IMR-90 (cell line): ENCODE measurements around the gene STK17B. TPM values are rescaled to one million over a fixed set of nuclear protein-coding genes. Genes with fewer than 3 reads are reported as not detected.

Experiments
- ATAC-seq: fragments of 200-7000 bp; cut with Tn5 transposase; 2 replicates; pipeline ENCODE4 v1.9.1; 2020; ENCODE audit warnings: low read depth, mild to moderate bottlenecking, moderate library complexity
- BruUV-seq: library from RNA; stranded (reverse); fragments of 400-500 nt; replicated peaks from 2 replicates; lab custom pipeline; 2021; lab: Mats Ljungman, UMichigan
- CTCF ChIA-PET: fragments of 300-600 bp; formaldehyde crosslinking; extraction: SDS; loops from one replicate; lab custom pipeline; 2021; ENCODE audit warnings: antibody characterized with exemption; lab: Yijun Ruan, JAX
- POLR2A ChIA-PET: fragments of 300-600 bp; sonication (Branson Sonifier 250); formaldehyde crosslinking; loops from one replicate; lab custom pipeline; 2022; ENCODE audit warnings: antibody characterized with exemption; ENCODE audit not compliant: unreplicated experiment; lab: Charles Lee
- DNase-seq: peaks from one replicate; pipeline ENCODE4 v3.0.0; 2013
- H2AFZ ChIP-seq: replicated peaks from 2 replicates; pipeline ENCODE3; 2013; ENCODE audit warnings: low read length, mild to moderate bottlenecking; ENCODE audit not compliant: poor library complexity
- H2AK5ac ChIP-seq: 2 replicates; pipeline ENCODE4 v1.6.1; 2013; ENCODE audit warnings: low read depth, low read length, inconsistent platforms
- H2AK9ac ChIP-seq: replicated peaks from 2 replicates; pipeline ENCODE3; 2013; ENCODE audit warnings: mild to moderate bottlenecking, low read depth, low read length, moderate library complexity; ENCODE audit not compliant: poor library complexity
- H2BK120ac ChIP-seq: 2 replicates; pipeline ENCODE4 v1.6.1; 2013; ENCODE audit warnings: low read depth, low read length, inconsistent platforms
- H2BK15ac ChIP-seq: 3 replicates; pipeline ENCODE4 v1.6.1; 2013; ENCODE audit warnings: low read depth, low read length, inconsistent platforms
- H2BK20ac ChIP-seq: 2 replicates; pipeline ENCODE4 v1.6.1; 2013; ENCODE audit warnings: low read depth, mild to moderate bottlenecking, inconsistent platforms, low read length, moderate library complexity
- H2BK5ac ChIP-seq: 2 replicates; pipeline ENCODE4 v1.6.1; 2013; ENCODE audit warnings: mild to moderate bottlenecking, low read depth, low read length, inconsistent platforms; ENCODE audit not compliant: poor library complexity, severe bottlenecking
- H3K14ac ChIP-seq: replicated peaks from 2 replicates; pipeline ENCODE4 v1.6.1; 2013; ENCODE audit warnings: low read depth, low read length, inconsistent platforms
- H3K18ac ChIP-seq: 2 replicates; pipeline ENCODE4 v1.6.1; 2013; ENCODE audit warnings: low read depth, low read length, control low read depth
- H3K23ac ChIP-seq: 2 replicates; pipeline ENCODE4 v1.6.1; 2013; ENCODE audit warnings: low read depth, low read length, inconsistent platforms
- H3K27ac ChIP-seq: 2 replicates; pipeline ENCODE4 v1.5.1; 2013; ENCODE audit warnings: mild to moderate bottlenecking, control low read depth, low read length; ENCODE audit not compliant: insufficient read depth
- H3K27me3 ChIP-seq: 2 replicates; pipeline ENCODE4 v1.6.1; 2013; ENCODE audit warnings: low read length; ENCODE audit not compliant: control insufficient read depth, insufficient read depth
- H3K36me3 ChIP-seq: 2 replicates; pipeline ENCODE4 v1.6.1; 2013; ENCODE audit warnings: low read length, mixed read lengths; ENCODE audit not compliant: control insufficient read depth, insufficient read depth
- H3K4ac ChIP-seq: 2 replicates; pipeline ENCODE4 v1.6.1; 2013; ENCODE audit warnings: low read depth, low read length, inconsistent platforms
- H3K4me1 ChIP-seq: 2 replicates; pipeline ENCODE4 v1.6.1; 2013; ENCODE audit warnings: low read length, mixed read lengths; ENCODE audit not compliant: control insufficient read depth, insufficient read depth
- H3K4me2 ChIP-seq: 2 replicates; pipeline ENCODE4 v1.6.1; 2013; ENCODE audit warnings: low read depth, mild to moderate bottlenecking, control low read depth, low read length, moderate library complexity
- H3K4me3 ChIP-seq: 2 replicates; pipeline ENCODE4 v1.5.1; 2013; ENCODE audit warnings: low read depth, mild to moderate bottlenecking, control low read depth, low read length, moderate library complexity; ENCODE audit not compliant: insufficient read depth
- H3K56ac ChIP-seq: 2 replicates; pipeline ENCODE4 v1.6.1; 2013; ENCODE audit warnings: low read length, inconsistent platforms; ENCODE audit not compliant: insufficient read depth; ENCODE audit errors: extremely low read depth
- H3K79me1 ChIP-seq, 2 experiments: 2 replicates each; pipeline ENCODE4 v1.6.1; 2013; ENCODE audit warnings: low read length in 2 of 2, inconsistent platforms in 1 of 2, low read depth in 1 of 2
- H3K9ac ChIP-seq: 2 replicates; pipeline ENCODE4 v1.6.1; 2013; ENCODE audit warnings: low read depth, low read length, control low read depth
- H3K9me1 ChIP-seq: 2 replicates; pipeline ENCODE4 v1.6.1; 2013; ENCODE audit warnings: low read length, inconsistent platforms; ENCODE audit not compliant: insufficient read depth
- H3K9me3 ChIP-seq: 2 replicates; pipeline ENCODE4 v1.6.1; 2013; ENCODE audit warnings: low read length; ENCODE audit not compliant: control insufficient read depth, insufficient read depth
- H4K20me1 ChIP-seq: 2 replicates; pipeline ENCODE4 v1.6.1; 2013; ENCODE audit warnings: low read length, inconsistent platforms; ENCODE audit not compliant: insufficient read depth
- H4K5ac ChIP-seq: 2 replicates; pipeline ENCODE4 v1.6.1; 2013; ENCODE audit warnings: mild to moderate bottlenecking, low read depth, low read length, control low read depth
- H4K8ac ChIP-seq, 2 experiments: 2 replicates each; pipeline ENCODE4 v1.6.1; 2013; ENCODE audit warnings: low read depth in 2 of 2, low read length in 2 of 2, control low read depth in 1 of 2, inconsistent platforms in 1 of 2
- H4K91ac ChIP-seq: 2 replicates; pipeline ENCODE4 v1.6.1; 2013; ENCODE audit warnings: low read depth, low read length, inconsistent platforms; ENCODE audit not compliant: insufficient read depth
- FOS ChIP-seq: fragments of 150-350 bp; IDR thresholded peaks from 2 replicates; pipeline ENCODE4 v1.6.1; 2016; ENCODE audit warnings: low read depth, low read length
- NFE2L2 ChIP-seq: fragments of 150-350 bp; IDR thresholded peaks from 2 replicates; pipeline ENCODE4 v1.6.1; 2016; ENCODE audit warnings: low read depth, mild to moderate bottlenecking, low read length
- SMC3 ChIP-seq: fragments of 150-350 bp; IDR thresholded peaks from 2 replicates; pipeline ENCODE4 v1.6.1; 2016; ENCODE audit warnings: low read depth, mild to moderate bottlenecking, antibody characterized with exemption, low read length, moderate library complexity
- WGBS, 2 experiments: methylation state at CpG; one replicate each; pipeline versions ENCODE4 v1.1.5 to v1.1.7; 2013; ENCODE audit warnings: missing lambda C conversion rate in 2 of 2; ENCODE audit not compliant: insufficient read length in 1 of 2; ENCODE audit errors: extremely low coverage in 2 of 2; 5-methylcytosine and 5-hydroxymethylcytosine counted together
- dilution Hi-C: fragments of 300-500 bp; cut with HindIII; formaldehyde crosslinking; loops from one replicate; pipeline ENCODE4 v1.14.3; 2018; ENCODE audit warnings: low sequenced_read_pairs; ENCODE audit not compliant: unreplicated experiment
- in situ Hi-C: fragments of 300-500 bp; cut with MboI; formaldehyde crosslinking; loops from 3 replicates; pipeline ENCODE4 v1.14.3; 2019; ENCODE audit warnings: low sequenced_read_pairs, inconsistent platforms, mixed read lengths
- intact Hi-C: fragments of 100-400 bp; cut with micrococcal nuclease; formaldehyde crosslinking; loops from 2 replicates; pipeline ENCODE4 v1.10.0; 2022
- polyA plus RNA-seq, 3 experiments: library from polyadenylated mRNA; depleted of rRNA; stranded (reverse); fragments of >200 nt; gene quantifications; 2 replicates each; pipeline ENCODE4 v1.2.3, GENCODE V29; 2012; ENCODE audit warnings: low replicate concordance in 1 of 3
- total RNA-seq: library from RNA; depleted of rRNA; stranded (reverse); fragments of >200 nt; gene quantifications from 2 replicates; pipeline ENCODE4 v1.2.3, GENCODE V29; 2012

The STK17B gene
- total and polyA plus RNA-seq, 2 of the 4 experiments (the other 2 are of a cell fraction): 7.5 to 48.9 TPM

GRCh38 chr2:196172951-196173350 lies 1.6 kb upstream of the STK17B start:
- in situ Hi-C loops: loop anchor here (10.0 to 25.0 kb wide), 2 partner anchors 89 to 162 kb away; no protein-coding TSS in a partner anchor

More at GRCh38 chr2:196172951-196173350, 1.6 kb upstream of the STK17B start:
- Histone ChIP-seq H3K79me1 (peaks cover 0 to 3% of the 10 kb centered on the region in 2 experiments; a peak in 1 of 4 replicates), H2AFZ (no peak overlapping the region), H3K18ac (no peak overlapping the region), H3K27ac (no peak overlapping the region), H2BK120ac (no peak overlapping the region), H3K9me3 (no peaks in the 10 kb centered on the region), H4K20me1 (peaks cover 16% of the 10 kb centered on the region), H3K4me1 (peaks cover 2% of the 10 kb centered on the region), H3K9me1 (0 out of 2 replicates have a peak, but pooled peaks cover 3% of the 10 kb centered on the region), H3K27me3 (no peaks in the 10 kb centered on the region), H3K56ac (no peak overlapping the region), H3K4me2 (no peak overlapping the region), H2BK15ac (no peak overlapping the region), H2AK5ac (peak overlapping the region; percentile 7; the same call in 1 of the 2 replicates), H3K4me3 (no peak overlapping the region), H3K36me3 (no peaks in the 10 kb centered on the region), H2BK5ac (no peak overlapping the region), H4K91ac (no peak overlapping the region), H3K9ac (no peak overlapping the region), H2AK9ac (no peak overlapping the region), H4K8ac (no peak overlapping the region), H2BK20ac (no peak overlapping the region), H4K5ac (no peak overlapping the region), H3K14ac (no peak overlapping the region), H3K23ac (no peak overlapping the region), H3K4ac (no peak overlapping the region)
- CTCF ChIA-PET: no interaction called here
- dilution Hi-C loops (no loop called here), intact Hi-C loops (loop anchor here (5.0 kb wide), 1 partner anchor 59 kb away; no protein-coding TSS in a partner anchor)
- POLR2A ChIA-PET: no interaction called here
- TF ChIP-seq NFE2L2 (no peak), FOS (no peak), SMC3 (no peak)
- DNase-seq (no peak), ATAC-seq (no peak)
- BruUV-seq: no TSS peak
- WGBS, 2 experiments: 86% methylated on average over 1 of the region's 1 CpG; no CpG with 5 or more reads in 1 of the 2 experiments
